ENCODE results near the gene AIP.

Gene AIP

DNA sequence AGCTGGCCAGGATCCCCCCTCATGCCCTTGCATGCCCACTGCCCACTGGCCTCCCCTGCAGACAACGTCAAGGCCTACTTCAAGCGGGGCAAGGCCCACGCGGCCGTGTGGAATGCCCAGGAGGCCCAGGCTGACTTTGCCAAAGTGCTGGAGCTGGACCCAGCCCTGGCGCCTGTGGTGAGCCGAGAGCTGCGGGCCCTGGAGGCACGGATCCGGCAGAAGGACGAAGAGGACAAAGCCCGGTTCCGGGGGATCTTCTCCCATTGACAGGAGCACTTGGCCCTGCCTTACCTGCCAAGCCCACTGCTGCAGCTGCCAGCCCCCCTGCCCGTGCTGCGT, 7.9 kb downstream of the AIP start:
- Histone ChIP-seq H3K27ac (replicated peaks) (no peak overlapping the region), H3K4me3 (replicated peaks; ENCODE audit: insufficient read depth, low read length) (no peak overlapping the region), H3K27me3 (ENCODE audit: insufficient read depth, poor library complexity, severe bottlenecking) (no peaks in the 10 kb centered on the region)
- no peak for TF ChIP-seq POLR2AphosphoS5 (IDR thresholded peaks at IDR 0.05; ENCODE audit: low read depth)
- TF ChIP-seq REST (IDR thresholded peaks at IDR 0.05; ENCODE audit: insufficient replicate concordance, low read depth): no peak
- no peak for TF ChIP-seq SPI1 (IDR thresholded peaks at IDR 0.05; ENCODE audit: borderline replicate concordance, low read depth)
- no peak for TF ChIP-seq GABPA (IDR thresholded peaks at IDR 0.05; ENCODE audit: low read depth)
- no peak for TF ChIP-seq CTCF (IDR thresholded peaks at IDR 0.05; ENCODE audit: insufficient read depth, low read length)
- no peak for DNase-seq (ENCODE audit: low read depth in 1 of 2, low spot score in 1 of 2)

- no peak for TF ChIP-seq SPI1 (IDR thresholded peaks at IDR 0.05; ENCODE audit: borderline replicate concordance, low read depth)
- TF ChIP-seq POLR2AphosphoS5 (IDR thresholded peaks at IDR 0.05; ENCODE audit: low read depth): no peak; the same call in 1 of the 2 replicates
- no peak for TF ChIP-seq CTCF (IDR thresholded peaks at IDR 0.05; ENCODE audit: insufficient read depth, low read length)
- TF ChIP-seq REST (IDR thresholded peaks at IDR 0.05; ENCODE audit: insufficient replicate concordance, low read depth): no peak
- TF ChIP-seq GABPA (IDR thresholded peaks at IDR 0.05; ENCODE audit: low read depth): no peak
- no peak for DNase-seq (ENCODE audit: low read depth in 1 of 2, low spot score in 1 of 2)
- Histone ChIP-seq H3K27ac (replicated peaks) (no peak overlapping the region), H3K27me3 (ENCODE audit: insufficient read depth, poor library complexity, severe bottlenecking) (no peaks in the 10 kb centered on the region), H3K4me3 (replicated peaks; ENCODE audit: insufficient read depth, low read length) (no peak overlapping the region)
Measured at GRCh38 chr11:67491276-67492068, 8.6 kb downstream of the AIP start.

- H3K4me3 ChIP-seq (replicated peaks; ENCODE audit: insufficient read depth, low read length): no peak overlapping the region
- no peak overlapping the region for H3K27ac ChIP-seq (replicated peaks)
- H3K27me3 ChIP-seq (ENCODE audit: insufficient read depth, poor library complexity, severe bottlenecking): no peaks in the 10 kb centered on the region
- no peak for DNase-seq (ENCODE audit: low read depth in 1 of 2, low spot score in 1 of 2)
- no peak for TF ChIP-seq CTCF (IDR thresholded peaks at IDR 0.05; ENCODE audit: insufficient read depth, low read length)
- TF ChIP-seq SPI1 (IDR thresholded peaks at IDR 0.05; ENCODE audit: borderline replicate concordance, low read depth): no peak
Measured at GRCh38 chr11:67492069-67492727, 9.4 kb downstream of the AIP start.
